Cardiac fibroblast (primary cell): ENCODE measurements around the gene BACH2.
A peak's percentile ranks its signal among the peaks of the same experiment; 100 is the strongest.

Source experiments
- DNase-seq, 2 donors: peaks; one replicate each; pipeline versions ENCODE4 v3.0.0 to v3.0.0-alpha.2; 2010; ENCODE audit warnings: low read depth in 2 of 2
- H3K4me3 ChIP-seq, 2 donors: replicated peaks in 1 of 2; 1 replicate in 1 of 2; 2 replicates in 1 of 2; pipeline ENCODE4 v1.5.1; 2011; ENCODE audit warnings: low read depth in 2 of 2, low read length in 2 of 2, mild to moderate bottlenecking in 2 of 2, moderate library complexity in 1 of 2
- TF ChIP-seq, protein P1 (sequence below): IDR thresholded peaks from one replicate; pipeline ENCODE4 v1.5.1; 2011; ENCODE audit warnings: low read depth, mild to moderate bottlenecking, low read length, inconsistent platforms

The BACH2 gene

DNA sequence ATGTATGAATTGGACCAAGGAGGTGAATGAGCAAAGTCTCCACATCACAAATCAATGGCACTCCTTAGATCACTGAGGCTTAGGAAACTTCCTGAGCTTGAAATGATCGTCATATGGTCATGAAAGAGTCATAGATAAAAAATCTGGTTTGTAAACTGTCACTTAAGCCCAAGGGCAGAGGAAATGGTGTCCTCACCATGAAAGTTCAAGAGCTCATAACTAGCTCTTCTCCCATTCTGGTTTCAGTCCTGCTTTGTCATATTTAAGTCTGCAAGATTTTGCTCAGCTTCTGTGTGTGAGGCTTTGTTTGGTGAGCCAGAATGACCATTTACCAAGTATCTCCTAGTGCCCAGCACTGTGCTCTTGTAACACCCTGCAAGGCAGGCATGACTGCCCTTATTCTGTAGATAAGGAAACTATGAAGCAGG is 341.9 kb downstream of the BACH2 start:
- DNase-seq: no peak
- H3K4me3 ChIP-seq: no peak overlapping the region
- TF ChIP-seq, protein P1, sequence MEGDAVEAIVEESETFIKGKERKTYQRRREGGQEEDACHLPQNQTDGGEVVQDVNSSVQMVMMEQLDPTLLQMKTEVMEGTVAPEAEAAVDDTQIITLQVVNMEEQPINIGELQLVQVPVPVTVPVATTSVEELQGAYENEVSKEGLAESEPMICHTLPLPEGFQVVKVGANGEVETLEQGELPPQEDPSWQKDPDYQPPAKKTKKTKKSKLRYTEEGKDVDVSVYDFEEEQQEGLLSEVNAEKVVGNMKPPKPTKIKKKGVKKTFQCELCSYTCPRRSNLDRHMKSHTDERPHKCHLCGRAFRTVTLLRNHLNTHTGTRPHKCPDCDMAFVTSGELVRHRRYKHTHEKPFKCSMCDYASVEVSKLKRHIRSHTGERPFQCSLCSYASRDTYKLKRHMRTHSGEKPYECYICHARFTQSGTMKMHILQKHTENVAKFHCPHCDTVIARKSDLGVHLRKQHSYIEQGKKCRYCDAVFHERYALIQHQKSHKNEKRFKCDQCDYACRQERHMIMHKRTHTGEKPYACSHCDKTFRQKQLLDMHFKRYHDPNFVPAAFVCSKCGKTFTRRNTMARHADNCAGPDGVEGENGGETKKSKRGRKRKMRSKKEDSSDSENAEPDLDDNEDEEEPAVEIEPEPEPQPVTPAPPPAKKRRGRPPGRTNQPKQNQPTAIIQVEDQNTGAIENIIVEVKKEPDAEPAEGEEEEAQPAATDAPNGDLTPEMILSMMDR: no peak

GRCh38 chr6:89952686-89953085 is 344.0 kb downstream of the BACH2 start:
- no peak overlapping the region for H3K4me3 ChIP-seq
- DNase-seq: peak; percentile 23 to 29
- TF ChIP-seq, protein P1: no peak

GRCh38 chr6:89952105-89952671 is 344.5 kb downstream of the BACH2 start:
- H3K4me3 ChIP-seq: no peak overlapping the region
- no peak for DNase-seq
- TF ChIP-seq, protein P1: no peak

- peak; percentile 23 to 35 for DNase-seq
- TF ChIP-seq, protein P1: no peak
- H3K4me3 ChIP-seq: no peak overlapping the region
Measured at GRCh38 chr6:89951574-89952104, 345.0 kb downstream of the BACH2 start.

DNA sequence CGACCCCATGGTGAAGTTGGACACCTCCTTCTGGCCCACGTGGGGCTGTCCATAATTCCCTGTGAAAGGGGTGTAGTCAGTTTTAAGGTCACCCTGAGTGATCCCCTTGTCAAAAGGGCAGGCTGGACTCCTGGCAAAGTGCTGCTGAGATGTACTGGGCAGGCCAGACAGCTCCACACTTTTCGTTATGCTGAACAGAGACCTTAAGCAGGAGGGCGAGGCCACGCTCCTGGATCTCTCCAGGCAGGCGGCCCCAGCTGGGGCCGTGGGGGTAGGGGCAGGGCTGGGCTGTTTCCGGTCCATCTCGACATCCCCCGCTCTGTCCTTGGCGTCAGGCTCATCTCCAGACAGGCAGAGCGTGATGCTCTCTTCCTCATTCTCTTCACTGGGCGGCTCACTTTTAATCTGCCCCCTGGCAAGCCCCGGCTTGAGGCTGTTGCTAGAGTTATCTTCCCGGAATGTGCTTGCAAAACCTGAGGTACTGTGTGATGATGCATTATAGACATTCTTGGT is 345.7 kb downstream of the BACH2 start:
- TF ChIP-seq, protein P1: no peak
- peak; percentile 22 to 61 for DNase-seq
- no peak overlapping the region for H3K4me3 ChIP-seq

- no peak for DNase-seq
- no peak overlapping the region for H3K4me3 ChIP-seq
Measured at GRCh38 chr6:89950446-89950845, 346.2 kb downstream of the BACH2 start.

More at GRCh38 chr6:89950446-89950845, 346.2 kb downstream of the BACH2 start:
- TF ChIP-seq, protein P1: no peak
